Mucosa of descending colon (tissue), 3 donors: ENCODE results near the gene PTPRA. TPM values are rescaled to one million over a fixed set of nuclear protein-coding genes. Genes with fewer than 3 reads are reported as not detected.

ENCODE experiments used
- ATAC-seq: fragments of 200-7000 bp; cut with Tn5 transposase; one replicate; pipeline ENCODE4 v1.9.1; 2020; ENCODE audit warnings: mild to moderate bottlenecking, moderate library complexity
- DNase-seq, 3 donors: peaks; one replicate each; pipeline ENCODE4 v3.0.0-alpha.2; 2020
- H3K36me3 ChIP-seq: fragments of 200-600 bp; one replicate; pipeline ENCODE4 v1.8.0; 2021; ENCODE audit warnings: low read depth, mild to moderate bottlenecking
- H3K4me1 ChIP-seq: fragments of 200-600 bp; one replicate; pipeline ENCODE4 v1.8.0; 2021; ENCODE audit warnings: low read depth, mild to moderate bottlenecking
- H3K4me3 ChIP-seq: fragments of 200-600 bp; one replicate; pipeline ENCODE4 v1.8.0; 2021; ENCODE audit warnings: mild to moderate bottlenecking
- H3K9me3 ChIP-seq: fragments of 200-600 bp; one replicate; pipeline ENCODE4 v1.8.0; 2021; ENCODE audit warnings: mild to moderate bottlenecking
- intact Hi-C, 2 donors: fragments of 100-400 bp; cut with DNase I in 1 of 2; cut with micrococcal nuclease in 1 of 2; formaldehyde crosslinking; loops; one replicate each; pipeline versions ENCODE4 v1.11.0 to v1.11.1; 2022; cut with DNase I, micrococcal nuclease
- total RNA-seq, 3 donors: library from RNA; stranded (reverse); fragmentation: NEBNext Ultra II Directional in 2 of 3; extraction: Animal tissue kit (Norgen Biotek cat#: 25700) in 2 of 3; gene quantifications; one replicate each; pipeline versions ENCODE4 v1.2.1 to v1.2.4, GENCODE V29; 2021 to 2023
- TF ChIP-seq, protein P1 (sequence below): fragments of 200-600 bp; IDR thresholded peaks from one replicate; pipeline ENCODE4 v1.8.0; 2022; ENCODE audit warnings: antibody characterized with exemption, mild to moderate bottlenecking
- donor health status: DM: no; HTN: no; CAD: no; lungs with moderate emphysema.
- donor health status: DM: no; HTN: no; CAD: no.
- donor health status: DM: no; HTN: yes; CAD: no.

PTPRA gene
- total RNA-seq, 3 donors from 2014 or later: 39.0 to 64.7 (median 59.3) TPM

DNA sequence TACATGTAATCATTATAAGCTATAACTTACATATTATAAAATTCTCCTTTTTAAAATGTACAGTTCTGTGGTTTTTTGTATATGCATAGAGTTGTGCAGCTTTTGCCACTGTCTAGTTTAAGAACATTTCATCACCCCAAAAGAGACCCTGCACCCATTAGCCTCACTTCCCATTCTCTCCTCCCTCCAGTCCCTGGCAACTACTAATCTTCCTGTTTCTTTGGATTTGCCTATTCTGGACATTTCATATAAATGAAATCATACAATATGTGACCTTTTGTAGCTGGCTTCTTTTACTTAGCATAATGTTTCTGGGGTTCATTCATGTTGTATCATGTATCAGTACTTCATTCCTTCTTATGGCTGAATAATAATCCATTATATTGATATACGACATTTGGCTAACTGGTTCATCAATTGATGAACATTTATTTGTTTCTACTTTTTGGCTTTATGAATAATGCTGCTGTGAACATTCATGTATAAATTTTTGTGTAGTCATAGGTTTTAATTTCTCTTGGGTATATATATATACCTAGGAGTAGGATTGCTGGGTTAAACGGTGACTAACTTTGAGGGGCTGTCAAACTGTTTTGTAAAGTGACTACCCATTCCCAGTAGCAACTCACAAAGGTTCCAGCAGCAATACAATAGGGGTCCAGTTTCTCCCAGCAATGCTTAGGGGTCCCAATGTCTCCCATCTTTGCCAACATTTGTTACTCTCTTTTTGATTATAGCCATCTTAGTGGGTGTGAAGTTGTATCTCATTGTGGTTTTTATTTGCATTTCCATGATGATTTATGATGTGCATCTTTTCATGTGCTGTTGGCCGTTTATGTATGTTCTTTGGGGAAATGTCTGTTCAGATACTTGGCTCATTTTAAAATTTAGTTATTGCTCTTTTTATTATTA is 10.7 kb downstream of the PTPRA start:
- H3K4me3 ChIP-seq: no peak overlapping the region
- intact Hi-C loops: no loop called here
- TF ChIP-seq, protein P1, sequence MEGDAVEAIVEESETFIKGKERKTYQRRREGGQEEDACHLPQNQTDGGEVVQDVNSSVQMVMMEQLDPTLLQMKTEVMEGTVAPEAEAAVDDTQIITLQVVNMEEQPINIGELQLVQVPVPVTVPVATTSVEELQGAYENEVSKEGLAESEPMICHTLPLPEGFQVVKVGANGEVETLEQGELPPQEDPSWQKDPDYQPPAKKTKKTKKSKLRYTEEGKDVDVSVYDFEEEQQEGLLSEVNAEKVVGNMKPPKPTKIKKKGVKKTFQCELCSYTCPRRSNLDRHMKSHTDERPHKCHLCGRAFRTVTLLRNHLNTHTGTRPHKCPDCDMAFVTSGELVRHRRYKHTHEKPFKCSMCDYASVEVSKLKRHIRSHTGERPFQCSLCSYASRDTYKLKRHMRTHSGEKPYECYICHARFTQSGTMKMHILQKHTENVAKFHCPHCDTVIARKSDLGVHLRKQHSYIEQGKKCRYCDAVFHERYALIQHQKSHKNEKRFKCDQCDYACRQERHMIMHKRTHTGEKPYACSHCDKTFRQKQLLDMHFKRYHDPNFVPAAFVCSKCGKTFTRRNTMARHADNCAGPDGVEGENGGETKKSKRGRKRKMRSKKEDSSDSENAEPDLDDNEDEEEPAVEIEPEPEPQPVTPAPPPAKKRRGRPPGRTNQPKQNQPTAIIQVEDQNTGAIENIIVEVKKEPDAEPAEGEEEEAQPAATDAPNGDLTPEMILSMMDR: no peak
- H3K4me1 ChIP-seq: peaks cover 7% of the 10 kb centered on the region
- H3K9me3 ChIP-seq: no peaks in the 10 kb centered on the region
- DNase-seq: no peak
- ATAC-seq: no peak
- H3K36me3 ChIP-seq: no peaks in the 10 kb centered on the region

GRCh38 chr20:2887715-2888114 is 14.4 kb downstream of the PTPRA start:
- peaks cover 22% of the 10 kb centered on the region for H3K4me1 ChIP-seq
- H3K9me3 ChIP-seq: no peaks in the 10 kb centered on the region
- ATAC-seq (no peak), DNase-seq (no peak)
- H3K36me3 ChIP-seq: no peaks in the 10 kb centered on the region
- H3K4me3 ChIP-seq: no peak overlapping the region
- intact Hi-C loops: no loop called here
- TF ChIP-seq, protein P1: no peak

DNA sequence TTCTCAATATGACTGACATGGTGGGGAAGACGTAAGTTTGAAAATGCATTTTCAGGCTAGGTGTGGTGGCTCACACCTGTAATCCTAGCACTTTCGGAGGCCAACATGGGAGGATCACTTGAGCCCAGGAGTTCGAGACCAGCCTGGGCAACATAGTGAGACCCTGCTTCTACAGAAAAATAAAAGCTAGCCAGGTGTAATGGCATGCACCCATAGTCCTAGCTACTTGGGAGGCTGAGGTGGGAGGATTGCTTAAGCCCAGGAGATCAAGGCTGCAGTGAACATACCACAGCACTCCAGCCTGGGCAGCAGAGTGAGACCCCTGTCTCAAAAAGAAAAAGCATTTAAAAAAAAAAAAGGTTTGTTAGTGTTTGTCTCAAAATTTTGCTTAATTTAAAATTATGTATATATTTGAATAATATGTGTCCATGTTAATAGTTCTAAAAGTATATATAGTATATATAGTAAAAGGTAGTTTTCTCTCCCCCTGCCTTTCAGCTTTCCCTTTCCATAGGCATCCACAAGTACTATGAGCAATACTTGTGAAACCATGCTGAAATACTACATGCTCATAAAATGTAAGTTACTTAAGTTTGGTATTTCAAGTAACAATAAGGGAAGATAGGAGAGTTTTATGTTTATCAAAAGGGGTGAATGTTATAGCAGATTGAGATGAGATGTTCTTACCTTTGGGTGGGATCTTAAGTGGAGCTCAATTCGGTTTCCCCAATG is 15.1 kb downstream of the PTPRA start:
- TF ChIP-seq, protein P1: no peak
- Histone ChIP-seq H3K36me3 (no peaks in the 10 kb centered on the region), H3K4me1 (peaks cover 22% of the 10 kb centered on the region), H3K9me3 (no peaks in the 10 kb centered on the region), H3K4me3 (no peak overlapping the region)
- DNase-seq (no peak), ATAC-seq (no peak)
- intact Hi-C loops: no loop called here

DNA sequence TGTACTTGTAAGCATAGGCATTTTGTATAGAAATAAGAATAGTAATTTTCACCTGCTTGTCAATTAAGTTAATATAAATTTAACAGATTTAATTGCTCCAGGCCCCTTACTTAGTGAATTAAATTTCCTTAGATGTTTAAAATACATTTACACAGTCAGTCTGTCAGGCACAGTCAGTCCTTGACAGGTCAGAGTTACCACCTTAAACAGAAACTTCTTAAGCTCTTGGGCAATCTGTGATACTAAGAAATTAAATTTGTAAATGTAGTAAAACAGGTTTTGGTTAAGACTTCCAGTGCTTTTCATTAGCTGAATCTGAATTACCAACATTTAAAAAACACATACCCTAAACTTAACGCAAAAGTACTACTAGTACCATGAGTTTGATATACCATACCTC is 15.9 kb downstream of the PTPRA start:
- DNase-seq (no peak), ATAC-seq (no peak)
- H3K9me3 ChIP-seq: no peaks in the 10 kb centered on the region
- peaks cover 22% of the 10 kb centered on the region for H3K4me1 ChIP-seq
- intact Hi-C loops: no loop called here
- TF ChIP-seq, protein P1: no peak
- no peaks in the 10 kb centered on the region for H3K36me3 ChIP-seq
- H3K4me3 ChIP-seq: no peak overlapping the region

DNA sequence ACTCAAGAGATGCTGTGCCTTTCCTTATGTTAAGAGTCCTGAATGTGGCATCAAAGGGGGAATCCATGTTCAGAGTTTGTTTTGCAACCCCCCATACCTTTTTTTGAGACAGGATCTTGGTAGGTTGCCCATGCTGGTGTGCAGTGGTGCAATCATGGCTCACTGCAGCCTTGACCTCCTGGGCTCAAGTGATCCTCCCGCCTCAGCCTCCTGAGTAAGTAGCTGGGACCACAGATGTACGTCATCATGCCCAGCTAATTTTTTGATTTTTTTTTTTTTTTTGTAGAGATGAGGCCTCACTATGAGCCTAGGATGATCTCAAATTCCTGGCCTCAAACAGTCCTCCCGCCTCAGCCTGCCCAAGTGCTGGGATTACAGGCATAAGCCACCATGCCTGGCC is 16.5 kb downstream of the PTPRA start:
- peaks cover 17% of the 10 kb centered on the region for H3K4me1 ChIP-seq
- intact Hi-C loops: no loop called here
- no peak overlapping the region for H3K4me3 ChIP-seq

More for the DNA sequence above, 16.5 kb downstream of the PTPRA start:
- H3K36me3 ChIP-seq: no peaks in the 10 kb centered on the region
- peaks cover under 1% of the 10 kb centered on the region for H3K9me3 ChIP-seq
- ATAC-seq: no peak
- no peak for DNase-seq
- TF ChIP-seq, protein P1: no peak
